Colonic mucosa (tissue), 4 donors: ENCODE measurements around the gene MCEMP1. TPM values are rescaled to one million over a fixed set of nuclear protein-coding genes. Genes with fewer than 3 reads are reported as not detected.

ENCODE experiments used
- DNase-seq: peaks from one replicate; pipeline ENCODE4 v3.0.0-alpha.2; 2020
- H3K27ac ChIP-seq: fragments of 200-600 bp; one replicate; pipeline ENCODE4 v1.8.0; 2021
- H3K27me3 ChIP-seq: fragments of 200-600 bp; one replicate; pipeline ENCODE4 v1.8.0; 2021
- H3K36me3 ChIP-seq: fragments of 200-600 bp; one replicate; pipeline ENCODE4 v1.8.0; 2021
- H3K4me1 ChIP-seq: fragments of 200-600 bp; one replicate; pipeline ENCODE4 v1.8.0; 2021; ENCODE audit warnings: mild to moderate bottlenecking
- H3K4me3 ChIP-seq: fragments of 200-600 bp; one replicate; pipeline ENCODE4 v1.8.0; 2021
- H3K9ac ChIP-seq, 2 donors: one replicate each; pipeline ENCODE4 v1.7.0; 2013; ENCODE audit warnings: control low read depth in 2 of 2, low read depth in 2 of 2, low read length in 2 of 2
- H3K9me3 ChIP-seq: fragments of 200-600 bp; one replicate; pipeline ENCODE4 v1.8.0; 2021
- intact Hi-C: fragments of 100-400 bp; cut with DNase I; formaldehyde crosslinking; loops from one replicate; pipeline ENCODE4 v1.14.1; 2022
- total RNA-seq, 2 donors: library from RNA; stranded (reverse); fragmentation: NEBNext Ultra II Directional in 1 of 2; extraction: Animal tissue kit (Norgen Biotek cat#: 25700) in 1 of 2; gene quantifications; one replicate each; pipeline ENCODE4 v1.2.1, GENCODE V29; 2021
- TF ChIP-seq, protein P1 (sequence below): fragments of 200-600 bp; IDR thresholded peaks from one replicate; pipeline ENCODE4 v1.8.0; 2022; ENCODE audit warnings: antibody characterized with exemption, mild to moderate bottlenecking
- donor health status: healthy.
- donor health status: DM: no; HTN: no; CAD: no.
- donor health status: DM: no; HTN: no; CAD: no.

The MCEMP1 gene
- total RNA-seq, 2 donors from 2014 or later = 0.20 TPM; not detected in 1

DNA sequence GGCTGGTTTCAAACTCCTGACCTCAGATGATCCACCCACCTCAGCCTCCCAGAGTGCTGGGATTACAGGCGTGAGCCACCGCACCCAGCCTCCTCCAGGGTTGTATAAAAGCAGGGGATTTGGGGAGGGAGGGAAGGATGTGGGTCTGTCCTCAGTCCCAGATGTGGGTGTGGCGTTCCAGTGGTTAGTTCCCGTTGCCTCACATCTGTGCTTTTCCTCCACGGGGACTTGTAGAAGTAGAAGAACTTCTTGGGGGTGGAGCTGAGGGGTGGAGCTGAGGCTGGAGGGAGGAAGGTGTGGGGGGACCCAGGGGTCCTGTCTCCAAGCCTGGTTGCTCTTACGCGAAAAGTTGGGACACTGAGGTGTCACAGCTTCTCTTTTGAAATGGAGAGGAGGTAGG lies 514 bp upstream of the MCEMP1 start:
- Histone ChIP-seq H3K27ac (no peak overlapping the region), H3K27me3 (no peaks in the 10 kb centered on the region), H3K4me3 (no peak overlapping the region), H3K4me1 (no peaks in the 10 kb centered on the region), H3K9ac (no peak overlapping the region), H3K36me3 (no peaks in the 10 kb centered on the region), H3K9me3 (no peaks in the 10 kb centered on the region)
- TF ChIP-seq, protein P1, sequence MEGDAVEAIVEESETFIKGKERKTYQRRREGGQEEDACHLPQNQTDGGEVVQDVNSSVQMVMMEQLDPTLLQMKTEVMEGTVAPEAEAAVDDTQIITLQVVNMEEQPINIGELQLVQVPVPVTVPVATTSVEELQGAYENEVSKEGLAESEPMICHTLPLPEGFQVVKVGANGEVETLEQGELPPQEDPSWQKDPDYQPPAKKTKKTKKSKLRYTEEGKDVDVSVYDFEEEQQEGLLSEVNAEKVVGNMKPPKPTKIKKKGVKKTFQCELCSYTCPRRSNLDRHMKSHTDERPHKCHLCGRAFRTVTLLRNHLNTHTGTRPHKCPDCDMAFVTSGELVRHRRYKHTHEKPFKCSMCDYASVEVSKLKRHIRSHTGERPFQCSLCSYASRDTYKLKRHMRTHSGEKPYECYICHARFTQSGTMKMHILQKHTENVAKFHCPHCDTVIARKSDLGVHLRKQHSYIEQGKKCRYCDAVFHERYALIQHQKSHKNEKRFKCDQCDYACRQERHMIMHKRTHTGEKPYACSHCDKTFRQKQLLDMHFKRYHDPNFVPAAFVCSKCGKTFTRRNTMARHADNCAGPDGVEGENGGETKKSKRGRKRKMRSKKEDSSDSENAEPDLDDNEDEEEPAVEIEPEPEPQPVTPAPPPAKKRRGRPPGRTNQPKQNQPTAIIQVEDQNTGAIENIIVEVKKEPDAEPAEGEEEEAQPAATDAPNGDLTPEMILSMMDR = no peak
- no peak for DNase-seq
- intact Hi-C loops = loop anchor here (10.0 kb wide), 1 partner anchor 322 kb away; no protein-coding TSS in a partner anchor

- H3K4me1 ChIP-seq = no peaks in the 10 kb centered on the region
- TF ChIP-seq, protein P1 = no peak
- H3K9me3 ChIP-seq = no peaks in the 10 kb centered on the region
- H3K27ac ChIP-seq = no peak overlapping the region
- H3K4me3 ChIP-seq = no peak overlapping the region
- intact Hi-C loops = loop anchor here (10.0 kb wide), 1 partner anchor 323 kb away; no protein-coding TSS in a partner anchor
- H3K27me3 ChIP-seq = no peaks in the 10 kb centered on the region
- no peak for DNase-seq
- no peaks in the 10 kb centered on the region for H3K36me3 ChIP-seq
- H3K9ac ChIP-seq = no peak overlapping the region
Observed at GRCh38 chr19:7677669-7678311, 900 bp downstream of the MCEMP1 start.

DNA sequence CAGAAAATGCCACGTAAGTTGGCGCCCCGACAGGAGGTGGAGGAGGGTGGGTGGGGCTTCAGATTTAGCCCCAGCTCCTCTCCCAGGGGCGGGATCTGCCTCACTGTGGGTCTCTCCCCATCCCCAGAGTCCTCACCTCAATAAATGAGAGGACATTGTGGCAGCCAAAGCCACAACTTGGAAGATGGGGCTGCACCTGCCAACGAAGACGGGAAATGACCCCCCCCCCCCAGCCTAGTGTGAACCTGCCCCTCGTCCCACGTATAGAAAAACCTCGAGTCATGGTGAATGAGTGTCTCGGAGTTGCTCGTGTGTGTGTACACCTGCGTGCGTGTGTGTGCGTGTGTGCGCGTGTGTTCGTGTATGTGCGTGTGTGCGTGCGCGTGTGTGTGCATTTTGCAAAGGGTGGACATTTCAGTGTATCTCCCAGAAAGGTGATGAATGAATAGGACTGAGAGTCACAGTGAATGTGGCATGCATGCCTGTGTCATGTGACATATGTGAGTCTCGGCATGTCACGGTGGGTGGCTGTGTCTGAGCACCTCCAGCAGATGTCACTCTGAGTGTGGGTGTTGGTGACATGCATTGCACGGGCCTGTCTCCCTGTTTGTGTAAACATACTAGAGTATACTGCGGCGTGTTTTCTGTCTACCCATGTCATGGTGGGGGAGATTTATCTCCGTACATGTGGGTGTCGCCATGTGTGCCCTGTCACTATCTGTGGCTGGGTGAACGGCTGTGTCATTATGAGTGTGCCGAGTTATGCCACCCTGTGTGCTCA lies 2.3 kb downstream of the MCEMP1 start:
- DNase-seq = no peak

DNA sequence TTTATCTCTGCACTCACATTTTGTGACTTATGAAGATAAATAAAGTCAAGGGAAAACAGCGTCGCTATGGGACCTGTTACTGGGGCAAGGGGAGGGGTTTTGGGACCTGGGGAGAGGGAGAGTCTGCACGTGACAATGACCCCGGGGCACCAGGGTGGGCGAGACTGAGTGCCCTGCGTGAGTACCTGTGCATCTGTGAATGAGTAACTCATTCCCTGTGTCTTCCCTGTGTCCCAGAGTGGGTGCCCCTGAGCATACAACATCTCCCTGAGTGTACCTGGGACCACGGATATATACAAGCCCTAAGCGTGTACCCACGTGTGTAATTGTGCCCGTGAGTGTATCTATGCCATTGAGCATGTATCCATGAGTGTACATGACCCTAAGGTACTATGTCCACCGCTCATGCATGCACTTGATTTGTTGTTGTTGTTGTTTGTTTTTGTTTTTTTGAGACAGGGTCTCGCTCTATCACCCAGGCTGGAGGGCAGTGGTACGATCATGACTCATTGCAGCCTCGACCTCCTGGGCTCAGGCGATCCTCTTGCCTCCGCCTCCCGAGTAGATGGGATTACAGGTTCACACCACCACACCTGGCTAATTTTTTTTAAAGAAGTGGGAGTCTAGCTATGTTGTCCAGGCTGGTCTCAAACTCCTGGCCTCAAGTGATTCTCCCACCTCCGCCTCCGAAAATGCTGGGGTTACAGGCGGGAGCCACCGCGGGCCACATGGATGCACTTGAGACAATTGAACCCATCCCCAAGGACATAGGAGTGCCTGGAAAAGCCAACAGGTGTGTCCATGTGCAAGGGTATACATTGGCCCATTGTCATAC lies 3.1 kb downstream of the MCEMP1 start:
- no peak overlapping the region for H3K27ac ChIP-seq
- peak overlapping the region; percentile 90 to 99 for H3K9ac ChIP-seq
- no peaks in the 10 kb centered on the region for H3K36me3 ChIP-seq
- intact Hi-C loops = loop anchor here (2.0 to 10.0 kb wide), 2 partner anchors 111 to 325 kb away; no protein-coding TSS in a partner anchor
- no peak for DNase-seq
- TF ChIP-seq, protein P1 = no peak
- H3K27me3 ChIP-seq = no peaks in the 10 kb centered on the region
- no peaks in the 10 kb centered on the region for H3K4me1 ChIP-seq
- peak overlapping the region; percentile 83 for H3K4me3 ChIP-seq
- H3K9me3 ChIP-seq = no peaks in the 10 kb centered on the region

More for the DNA sequence above, 2.3 kb downstream of the MCEMP1 start:
- Histone ChIP-seq H3K9me3 (no peaks in the 10 kb centered on the region), H3K4me3 (no peak overlapping the region), H3K36me3 (no peaks in the 10 kb centered on the region), H3K9ac (no peak overlapping the region), H3K27me3 (no peaks in the 10 kb centered on the region), H3K4me1 (no peaks in the 10 kb centered on the region), H3K27ac (no peak overlapping the region)
- TF ChIP-seq, protein P1 = no peak
- intact Hi-C loops = loop anchor here (10.0 kb wide), 1 partner anchor 324 kb away; no protein-coding TSS in a partner anchor
